ENCODE data around the gene PIGU. TPM values are rescaled to one million over a fixed set of nuclear protein-coding genes. Genes with fewer than 3 reads are reported as not detected.

Gene PIGU
- total RNA-seq, 1 donor: 9.0 TPM

DNA sequence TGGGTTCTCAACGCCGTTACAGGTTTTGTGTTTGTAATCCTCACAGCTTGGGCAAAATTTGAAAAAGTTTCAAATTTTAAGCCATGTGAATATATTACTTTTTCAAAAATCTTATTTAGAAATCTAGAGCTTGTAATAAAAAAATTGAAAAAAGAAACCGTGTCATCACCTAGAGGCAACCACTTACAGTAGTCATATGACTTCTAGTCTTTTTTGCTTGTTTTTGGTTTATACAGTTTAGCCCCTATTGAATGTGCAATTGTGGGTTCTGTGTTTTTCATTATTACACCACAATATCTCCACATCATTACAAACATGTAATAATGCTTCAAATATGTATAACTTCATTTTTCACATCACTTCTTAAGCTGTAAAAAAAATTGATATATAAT is 159.8 kb downstream of the PIGU start:
- H3K4me2 ChIP-seq (ENCODE audit: insufficient read depth, low read length): peak overlapping the region; percentile 96

DNA sequence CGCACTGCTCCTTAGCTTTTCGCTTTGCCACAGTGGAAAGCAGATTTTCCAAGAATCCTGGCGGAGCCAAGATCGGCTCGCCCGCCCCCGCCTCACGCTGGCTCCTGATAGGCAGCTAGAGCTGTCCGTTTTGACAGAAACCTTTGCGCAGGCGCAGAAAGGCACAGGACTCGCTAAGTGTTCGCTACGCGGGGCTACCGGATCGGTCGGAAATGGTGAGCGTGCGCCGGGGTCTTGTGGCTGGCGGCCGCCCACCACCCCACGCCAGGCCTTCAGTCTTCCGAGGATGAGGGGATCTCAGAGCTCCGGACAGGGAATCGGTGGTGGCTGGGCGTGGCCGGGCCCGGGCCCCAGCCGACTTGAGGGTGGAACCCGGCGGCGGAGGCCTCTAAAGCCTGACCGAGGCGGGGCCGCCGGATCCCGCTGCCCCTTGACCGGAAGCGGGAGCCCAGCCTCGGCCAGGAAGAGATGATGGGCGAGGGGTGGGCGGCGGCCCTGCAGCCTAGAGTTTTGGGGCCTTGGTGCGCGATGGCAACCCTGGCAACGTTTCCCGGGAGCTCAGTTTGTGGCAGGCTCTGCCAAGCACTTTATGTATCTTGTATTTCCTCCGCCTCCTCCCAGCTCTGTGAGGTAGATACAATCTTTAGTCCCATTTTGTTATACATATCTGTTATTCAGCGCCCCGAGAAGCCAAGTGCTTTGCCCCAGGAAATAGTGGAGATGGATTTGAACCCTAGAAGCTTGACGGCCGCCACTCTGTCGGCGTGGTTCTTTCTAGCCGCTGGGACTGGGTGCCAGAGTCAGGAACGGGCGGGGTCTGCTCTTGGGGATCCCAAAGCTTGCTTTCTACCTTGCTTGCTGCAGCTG is 160.4 kb downstream of the PIGU start, which contains the start of gene DYNLRB1:
DYNLRB1 (plus strand) TSS at position 176 of the 867 bp plus-strand sequence; CDS start at position 213, 37 bp downstream.
- H3K4me1 ChIP-seq (ENCODE audit: insufficient read depth, low read length): peaks cover 16% of the 10 kb centered on the region
- TF ChIP-seq, protein P1, sequence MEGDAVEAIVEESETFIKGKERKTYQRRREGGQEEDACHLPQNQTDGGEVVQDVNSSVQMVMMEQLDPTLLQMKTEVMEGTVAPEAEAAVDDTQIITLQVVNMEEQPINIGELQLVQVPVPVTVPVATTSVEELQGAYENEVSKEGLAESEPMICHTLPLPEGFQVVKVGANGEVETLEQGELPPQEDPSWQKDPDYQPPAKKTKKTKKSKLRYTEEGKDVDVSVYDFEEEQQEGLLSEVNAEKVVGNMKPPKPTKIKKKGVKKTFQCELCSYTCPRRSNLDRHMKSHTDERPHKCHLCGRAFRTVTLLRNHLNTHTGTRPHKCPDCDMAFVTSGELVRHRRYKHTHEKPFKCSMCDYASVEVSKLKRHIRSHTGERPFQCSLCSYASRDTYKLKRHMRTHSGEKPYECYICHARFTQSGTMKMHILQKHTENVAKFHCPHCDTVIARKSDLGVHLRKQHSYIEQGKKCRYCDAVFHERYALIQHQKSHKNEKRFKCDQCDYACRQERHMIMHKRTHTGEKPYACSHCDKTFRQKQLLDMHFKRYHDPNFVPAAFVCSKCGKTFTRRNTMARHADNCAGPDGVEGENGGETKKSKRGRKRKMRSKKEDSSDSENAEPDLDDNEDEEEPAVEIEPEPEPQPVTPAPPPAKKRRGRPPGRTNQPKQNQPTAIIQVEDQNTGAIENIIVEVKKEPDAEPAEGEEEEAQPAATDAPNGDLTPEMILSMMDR (IDR thresholded peaks at IDR 0.05; ENCODE audit: extremely low read depth, low read depth, low read length): no peak
- no peaks in the 10 kb centered on the region for H3K27me3 ChIP-seq (ENCODE audit: insufficient read depth, low read length)
- DNase-seq (ENCODE audit: insufficient read length, low spot score, missing footprints): peak; percentile 95
- H2AFZ ChIP-seq (ENCODE audit: low read length): peak within 1 kb of the TSS; percentile 78
- H3K36me3 ChIP-seq (ENCODE audit: insufficient read depth, low read length): peaks cover 24% of the 10 kb centered on the region
- H3K4me2 ChIP-seq (ENCODE audit: insufficient read depth, low read length): peak within 1 kb of the TSS; percentile 96
- H4K20me1 ChIP-seq (ENCODE audit: insufficient read depth, low read length): peaks cover 10% of the 10 kb centered on the region
- peak within 1 kb of the TSS; percentile 98 for H3K4me3 ChIP-seq (ENCODE audit: insufficient read depth, low read length)
- peaks cover 53% of the 10 kb centered on the region for H3K79me2 ChIP-seq (ENCODE audit: insufficient read depth, low read length)
- H3K9me3 ChIP-seq (ENCODE audit: low read depth, low read length): no peaks in the 10 kb centered on the region
- H3K27ac ChIP-seq (ENCODE audit: low read depth, low read length): peak within 1 kb of the TSS; percentile 89

More for the DNA sequence above, 159.8 kb downstream of the PIGU start:
- H3K27ac ChIP-seq (ENCODE audit: low read depth, low read length): peak overlapping the region; percentile 89
- H3K27me3 ChIP-seq (ENCODE audit: insufficient read depth, low read length): no peaks in the 10 kb centered on the region
- H4K20me1 ChIP-seq (ENCODE audit: insufficient read depth, low read length): peaks cover 16% of the 10 kb centered on the region
- H3K36me3 ChIP-seq (ENCODE audit: insufficient read depth, low read length): peaks cover 19% of the 10 kb centered on the region
- TF ChIP-seq, protein P1 (IDR thresholded peaks at IDR 0.05; ENCODE audit: extremely low read depth, low read depth, low read length): no peak
- H3K4me1 ChIP-seq (ENCODE audit: insufficient read depth, low read length): peaks cover 17% of the 10 kb centered on the region
- no peaks in the 10 kb centered on the region for H3K9me3 ChIP-seq (ENCODE audit: low read depth, low read length)
- H3K4me3 ChIP-seq (ENCODE audit: insufficient read depth, low read length): peak overlapping the region; percentile 98
- peaks cover 59% of the 10 kb centered on the region for H3K79me2 ChIP-seq (ENCODE audit: insufficient read depth, low read length)
- peak overlapping the region; percentile 78 for H2AFZ ChIP-seq (ENCODE audit: low read length)
- no peak for DNase-seq (ENCODE audit: insufficient read length, low spot score, missing footprints)

DNA sequence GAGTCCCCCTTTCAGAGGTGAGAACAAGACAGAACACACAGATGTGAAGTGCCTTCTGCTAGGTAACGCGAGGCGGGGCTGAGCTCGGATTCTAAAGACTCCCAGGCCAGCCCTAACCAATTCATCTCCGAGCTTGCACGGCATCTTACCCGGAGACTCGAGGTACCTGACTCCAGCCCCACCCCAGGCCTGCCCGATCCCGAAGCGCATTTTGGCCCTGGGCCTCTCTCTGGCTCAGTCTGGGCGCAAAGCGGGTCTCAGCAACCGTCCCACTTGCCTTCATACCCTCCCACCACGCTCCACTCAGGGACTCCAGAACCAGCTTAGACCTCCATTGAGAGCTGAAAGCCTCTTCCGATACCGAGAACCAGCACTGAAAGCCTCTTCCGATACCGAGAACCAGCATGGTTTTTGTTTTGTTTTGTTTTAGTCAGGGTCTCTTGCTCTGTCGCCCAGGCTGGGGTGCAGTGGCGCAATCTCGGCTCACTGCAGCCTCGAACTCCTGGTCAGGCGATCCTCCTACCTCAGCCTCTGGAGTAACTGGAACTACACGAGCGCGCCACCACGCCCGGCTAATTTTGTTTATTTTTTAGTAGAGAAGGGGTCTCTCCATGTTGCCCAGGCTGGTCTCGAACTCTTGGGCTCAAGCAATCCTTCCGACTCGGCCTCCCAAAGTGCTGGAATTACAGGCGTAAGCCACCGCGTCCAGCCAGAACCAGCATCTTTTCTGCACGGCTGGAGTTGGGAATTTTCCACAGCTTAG is 161.2 kb downstream of the PIGU start:
- Histone ChIP-seq H3K4me3 (ENCODE audit: insufficient read depth, low read length) (peak overlapping the region; percentile 98), H3K4me1 (ENCODE audit: insufficient read depth, low read length) (peaks cover 16% of the 10 kb centered on the region), H3K79me2 (ENCODE audit: insufficient read depth, low read length) (peaks cover 44% of the 10 kb centered on the region), H2AFZ (ENCODE audit: low read length) (peak overlapping the region; percentile 56), H3K27me3 (ENCODE audit: insufficient read depth, low read length) (no peaks in the 10 kb centered on the region), H3K27ac (ENCODE audit: low read depth, low read length) (peak overlapping the region; percentile 89), H3K4me2 (ENCODE audit: insufficient read depth, low read length) (peak overlapping the region; percentile 96), H3K9me3 (ENCODE audit: low read depth, low read length) (no peaks in the 10 kb centered on the region), H3K36me3 (ENCODE audit: insufficient read depth, low read length) (peaks cover 25% of the 10 kb centered on the region), H4K20me1 (ENCODE audit: insufficient read depth, low read length) (peaks cover 8% of the 10 kb centered on the region)
- no peak for DNase-seq (ENCODE audit: insufficient read length, low spot score, missing footprints)
- TF ChIP-seq, protein P1 (IDR thresholded peaks at IDR 0.05; ENCODE audit: extremely low read depth, low read depth, low read length): no peak

Measured in osteoblast (primary cell).